DND-41 (cell line): ENCODE results near the gene KRTAP2-3.

ENCODE experiments used
- CTCF ChIP-seq: IDR thresholded peaks from 2 replicates; pipeline ENCODE4 v1.5.1; 2012; ENCODE audit warnings: borderline replicate concordance, low read length, moderate library complexity, mild to moderate bottlenecking; ENCODE audit not compliant: poor library complexity, severe bottlenecking; ENCODE audit errors: extremely low read depth
- EZH2 ChIP-seq: IDR thresholded peaks from 3 replicates; pipeline ENCODE4 v1.6.1; 2012; ENCODE audit warnings: borderline replicate concordance, low read depth, mild to moderate bottlenecking, moderate library complexity, low read length, inconsistent platforms; ENCODE audit not compliant: severe bottlenecking

GRCh38 chr17:41107941-41108450 is 48.1 kb upstream of the KRTAP2-3 start:
- no peak for TF ChIP-seq CTCF
- no peak for TF ChIP-seq EZH2
